ENCODE data around the gene UBE2S. TPM values are rescaled to one million over a fixed set of nuclear protein-coding genes. Genes with fewer than 3 reads are reported as not detected.
A peak's percentile ranks its signal among the peaks of the same experiment; 100 is the strongest.

UBE2S gene
- total RNA-seq, 4 donors from 2014 or later = 3.2 to 141 (median 21.5) TPM

DNA sequence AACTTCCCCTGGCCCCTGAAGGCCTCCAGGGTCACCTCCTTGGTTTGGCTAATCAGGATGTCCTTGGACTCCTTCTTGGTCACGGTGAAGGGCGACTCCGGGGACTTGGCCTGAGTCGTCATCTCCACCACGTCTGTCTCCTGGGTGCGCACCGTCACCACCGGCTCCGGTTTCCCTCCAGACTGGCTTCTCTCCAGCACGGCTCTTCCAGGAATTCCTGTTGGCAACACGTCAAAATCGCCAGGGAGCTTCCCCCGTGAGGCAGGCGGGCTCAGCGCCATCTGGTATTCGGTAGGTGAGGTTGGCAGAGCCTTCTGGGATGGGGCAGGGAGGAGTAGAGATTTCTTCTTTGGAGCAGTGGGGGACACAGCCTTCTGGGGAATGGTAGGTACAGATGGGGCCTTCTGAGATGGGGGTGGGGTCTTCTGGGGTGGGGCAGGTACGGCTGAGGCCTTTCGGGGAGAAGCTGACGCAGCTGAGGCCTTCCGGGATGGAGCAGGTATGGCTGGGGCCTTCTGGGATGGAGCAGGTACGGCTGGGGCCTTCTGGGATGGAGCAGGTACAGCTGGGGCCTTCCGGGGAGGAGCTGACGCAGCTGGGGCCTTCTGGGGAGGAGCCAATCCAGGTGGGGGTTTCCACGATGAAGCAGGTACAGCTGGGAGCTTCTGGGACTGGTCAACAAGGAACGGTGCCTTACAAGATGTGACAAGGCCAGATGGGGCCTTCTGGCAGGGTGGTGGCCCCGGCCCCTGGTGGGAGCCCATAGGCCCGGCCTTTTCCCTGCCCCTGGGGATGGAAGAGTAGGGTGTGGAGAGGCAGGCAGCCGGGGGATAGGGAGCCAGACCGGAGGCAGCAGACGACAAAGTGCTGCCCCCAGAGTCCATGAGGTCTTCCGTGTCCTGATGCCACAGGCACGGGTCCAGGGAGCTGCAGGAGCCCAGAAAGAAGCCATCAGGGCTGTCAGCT, 48.4 kb downstream of the UBE2S start:
- H3K36me3 ChIP-seq = no peaks in the 10 kb centered on the region
- TF ChIP-seq, protein P1, sequence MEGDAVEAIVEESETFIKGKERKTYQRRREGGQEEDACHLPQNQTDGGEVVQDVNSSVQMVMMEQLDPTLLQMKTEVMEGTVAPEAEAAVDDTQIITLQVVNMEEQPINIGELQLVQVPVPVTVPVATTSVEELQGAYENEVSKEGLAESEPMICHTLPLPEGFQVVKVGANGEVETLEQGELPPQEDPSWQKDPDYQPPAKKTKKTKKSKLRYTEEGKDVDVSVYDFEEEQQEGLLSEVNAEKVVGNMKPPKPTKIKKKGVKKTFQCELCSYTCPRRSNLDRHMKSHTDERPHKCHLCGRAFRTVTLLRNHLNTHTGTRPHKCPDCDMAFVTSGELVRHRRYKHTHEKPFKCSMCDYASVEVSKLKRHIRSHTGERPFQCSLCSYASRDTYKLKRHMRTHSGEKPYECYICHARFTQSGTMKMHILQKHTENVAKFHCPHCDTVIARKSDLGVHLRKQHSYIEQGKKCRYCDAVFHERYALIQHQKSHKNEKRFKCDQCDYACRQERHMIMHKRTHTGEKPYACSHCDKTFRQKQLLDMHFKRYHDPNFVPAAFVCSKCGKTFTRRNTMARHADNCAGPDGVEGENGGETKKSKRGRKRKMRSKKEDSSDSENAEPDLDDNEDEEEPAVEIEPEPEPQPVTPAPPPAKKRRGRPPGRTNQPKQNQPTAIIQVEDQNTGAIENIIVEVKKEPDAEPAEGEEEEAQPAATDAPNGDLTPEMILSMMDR (IDR thresholded peaks at IDR 0.05) = no peak
- no peak for TF ChIP-seq POLR2A (IDR thresholded peaks at IDR 0.05)
- H3K9me3 ChIP-seq = no peaks in the 10 kb centered on the region
- intact Hi-C loops (cut with DNase I; ENCODE audit: low total_unique reads) = no loop called here
- no peak for DNase-seq
- H3K4me1 ChIP-seq = peaks cover 0 to 6% of the 10 kb centered on the region in 2 donors
- peaks cover 2 to 7% of the 10 kb centered on the region in 2 donors for H3K27me3 ChIP-seq
- no peak overlapping the region for H3K4me3 ChIP-seq
- no peak overlapping the region for H3K27ac ChIP-seq

DNA sequence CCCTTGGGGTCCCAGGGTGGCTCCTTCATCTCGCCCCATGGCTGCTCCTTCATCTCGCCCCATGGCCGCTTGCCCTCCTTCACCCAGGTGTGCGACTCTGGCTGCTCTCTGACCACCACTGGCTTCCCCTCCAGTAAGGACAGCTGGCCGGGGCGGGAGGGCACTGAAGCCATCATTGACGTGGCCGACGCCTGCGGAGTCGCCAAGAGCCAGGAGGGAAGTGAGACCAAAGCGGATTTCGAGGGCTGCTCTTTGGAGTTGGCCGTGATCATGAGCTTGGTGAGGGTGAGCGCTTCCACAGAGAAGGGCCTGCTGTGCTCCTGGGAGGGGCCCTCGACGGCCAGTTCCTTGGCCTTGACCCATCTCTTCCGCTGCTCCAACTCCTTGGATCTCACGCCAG, 49.1 kb downstream of the UBE2S start:
- Histone ChIP-seq H3K9me3 (no peaks in the 10 kb centered on the region), H3K36me3 (no peaks in the 10 kb centered on the region), H3K4me1 (peaks cover 1 to 11% of the 10 kb centered on the region in 2 donors), H3K27me3 (peaks cover 10 to 13% of the 10 kb centered on the region in 2 donors), H3K27ac (no peak overlapping the region), H3K4me3 (no peak overlapping the region)
- no peak for TF ChIP-seq POLR2A (IDR thresholded peaks at IDR 0.05)
- TF ChIP-seq, protein P1 (IDR thresholded peaks at IDR 0.05) = no peak
- intact Hi-C loops (cut with DNase I; ENCODE audit: low total_unique reads) = no loop called here
- DNase-seq = no peak

DNA sequence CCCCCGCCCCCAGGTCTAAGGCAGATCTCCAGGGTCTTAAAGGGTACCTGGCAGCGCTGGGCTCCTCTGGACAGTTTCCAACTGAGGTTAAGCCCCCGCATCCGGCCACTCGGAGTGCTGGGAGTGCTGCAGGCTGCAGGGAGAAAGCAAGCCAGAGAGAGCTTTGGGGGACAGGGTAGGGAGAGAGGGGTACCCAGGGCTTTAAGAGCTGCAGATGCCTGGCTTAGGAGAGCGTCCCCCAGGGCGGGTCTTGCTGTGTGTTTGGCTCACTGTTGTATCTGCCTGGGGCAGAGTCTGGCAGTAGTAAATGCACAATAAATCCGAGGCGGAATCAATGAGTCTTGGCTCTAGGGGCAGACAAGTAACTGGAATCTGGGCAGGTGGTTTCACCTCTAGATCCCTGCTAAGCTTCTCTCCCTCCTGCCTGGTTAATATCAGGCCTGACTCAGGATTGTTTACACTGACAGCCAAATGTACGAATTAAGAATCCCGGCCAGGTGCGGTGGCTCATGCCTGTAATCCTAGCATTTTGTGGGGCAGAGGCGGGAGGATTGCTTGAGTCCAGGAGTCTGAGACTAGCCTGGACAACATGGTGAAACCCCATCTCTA, 52.3 kb downstream of the UBE2S start:
- Histone ChIP-seq H3K4me3 (no peak overlapping the region), H3K4me1 (peaks cover 5 to 16% of the 10 kb centered on the region in 2 donors), H3K27ac (no peak overlapping the region), H3K36me3 (no peaks in the 10 kb centered on the region), H3K27me3 (peaks cover 24 to 36% of the 10 kb centered on the region in 2 donors), H3K9me3 (no peaks in the 10 kb centered on the region)
- no peak for DNase-seq
- TF ChIP-seq, protein P1 (IDR thresholded peaks at IDR 0.05) = no peak
- intact Hi-C loops (cut with DNase I; ENCODE audit: low total_unique reads) = no loop called here

DNA sequence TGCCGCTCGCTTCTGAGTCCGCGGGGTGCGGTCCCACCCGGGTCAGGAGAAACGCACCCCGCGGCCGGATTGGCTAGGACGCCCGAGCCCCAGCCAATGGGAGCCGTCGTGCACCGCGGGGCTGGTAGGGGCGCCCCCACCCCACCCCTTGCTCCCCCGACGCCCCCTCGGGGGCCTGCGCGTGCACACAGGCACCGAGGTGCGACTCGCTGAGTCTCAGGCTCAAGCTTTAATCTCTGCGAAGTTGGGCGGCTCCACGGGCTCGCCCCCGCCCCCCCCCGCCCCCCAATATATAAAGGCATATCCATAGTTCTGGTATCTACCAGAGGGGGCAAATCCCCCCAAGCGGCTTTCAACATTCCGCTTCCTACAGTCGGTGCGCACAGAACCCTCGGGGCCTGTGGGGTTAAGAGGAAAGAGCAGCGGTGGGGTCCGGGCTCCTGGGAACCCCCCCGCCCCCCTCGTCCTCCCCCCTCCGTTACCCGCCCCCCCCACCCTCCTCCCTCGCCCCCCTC, 52.8 kb downstream of the UBE2S start, which contains the start of gene COX6B2:
COX6B2 (minus strand) TSS at position 22 of the 515 bp plus-strand sequence. CDS start 198 bp downstream, outside the sequence.
- Histone ChIP-seq H3K36me3 (no peaks in the 10 kb centered on the region), H3K4me1 (peaks cover 5 to 16% of the 10 kb centered on the region in 2 donors), H3K4me3 (peak within 1 kb of the TSS; percentile 22 to 29), H3K27me3 (peaks cover 24 to 36% of the 10 kb centered on the region in 2 donors), H3K27ac (no peak within 1 kb of the TSS), H3K9me3 (no peaks in the 10 kb centered on the region)
- intact Hi-C loops (cut with DNase I; ENCODE audit: low total_unique reads) = no loop called here
- TF ChIP-seq, protein P1 (IDR thresholded peaks at IDR 0.05) = no peak
- no peak for TF ChIP-seq POLR2A (IDR thresholded peaks at IDR 0.05)
- DNase-seq = no peak
